Activated B cell treated with CpG ODN at 0.5 μM for 24 hours (primary cell): ENCODE data around the gene TFCP2L1. TPM values are rescaled to one million over a fixed set of nuclear protein-coding genes. Genes with fewer than 3 reads are reported as not detected.

Experiments used
- ATAC-seq: fragments of 200-7000 bp; cut with Tn5 transposase; one replicate; pipeline ENCODE4 v1.10.0; 2021; ENCODE audit warnings: low read depth, mild to moderate bottlenecking, moderate library complexity
- CTCF ChIA-PET: fragments of 350-600 bp; sonication (Branson Sonifier 250); formaldehyde crosslinking; loops from one replicate; lab custom pipeline; 2021; ENCODE audit warnings: antibody characterized with exemption; lab: Charles Lee
- POLR2A ChIA-PET: fragments of 350-600 bp; sonication (Branson Sonifier 250); formaldehyde crosslinking; loops from one replicate; lab custom pipeline; 2021; ENCODE audit warnings: antibody characterized with exemption; lab: Charles Lee
- DNase-seq: peaks from one replicate; pipeline ENCODE4 v3.0.0; 2022
- H3K27ac Mint-ChIP-seq: one replicate; pipeline ENCODE4 v1.8.0; 2020; ENCODE audit warnings: mixed read lengths
- H3K27me3 Mint-ChIP-seq: one replicate; pipeline ENCODE4 v1.8.0; 2021; ENCODE audit warnings: mixed read lengths
- H3K36me3 Mint-ChIP-seq: one replicate; pipeline ENCODE4 v1.8.0; 2021; ENCODE audit warnings: low read depth, mixed read lengths
- H3K4me1 Mint-ChIP-seq: one replicate; pipeline ENCODE4 v1.8.0; 2021; ENCODE audit warnings: mixed read lengths
- H3K4me3 Mint-ChIP-seq: one replicate; pipeline ENCODE4 v1.8.0; 2020; ENCODE audit warnings: mild to moderate bottlenecking, mixed read lengths
- H3K9me3 Mint-ChIP-seq: one replicate; pipeline ENCODE4 v1.8.0; 2020; ENCODE audit warnings: mixed read lengths
- CTCF ChIP-seq: fragments of 200-600 bp; IDR thresholded peaks from one replicate; pipeline ENCODE4 v1.8.0; 2022; ENCODE audit warnings: antibody characterized with exemption, mild to moderate bottlenecking
- intact Hi-C: fragments of 100-400 bp; cut with micrococcal nuclease; formaldehyde crosslinking; loops from one replicate; pipeline ENCODE4 v1.15.1; 2024
- total RNA-seq: library from RNA; stranded (reverse); gene quantifications from 2 replicates; pipeline ENCODE4 v1.2.3, GENCODE V29; 2022

TFCP2L1 gene
- total RNA-seq, 1 donor from 2014 or later, result 0.13 TPM

GRCh38 chr2:121173112-121173511 lies 111.9 kb downstream of the TFCP2L1 start:
- H3K9me3 Mint-ChIP-seq, result peaks cover 5% of the 10 kb centered on the region
- no peak overlapping the region for H3K27ac Mint-ChIP-seq
- no peaks in the 10 kb centered on the region for H3K36me3 Mint-ChIP-seq
- ChIA-PET CTCF (no interaction called here), POLR2A (no interaction called here)
- intact Hi-C loops, result no loop called here
- TF ChIP-seq CTCF, result no peak
- no peak overlapping the region for H3K4me3 Mint-ChIP-seq
- ATAC-seq, result no peak
- peaks cover 12% of the 10 kb centered on the region for H3K27me3 Mint-ChIP-seq
- no peak for DNase-seq
- H3K4me1 Mint-ChIP-seq, result no peaks in the 10 kb centered on the region

DNA sequence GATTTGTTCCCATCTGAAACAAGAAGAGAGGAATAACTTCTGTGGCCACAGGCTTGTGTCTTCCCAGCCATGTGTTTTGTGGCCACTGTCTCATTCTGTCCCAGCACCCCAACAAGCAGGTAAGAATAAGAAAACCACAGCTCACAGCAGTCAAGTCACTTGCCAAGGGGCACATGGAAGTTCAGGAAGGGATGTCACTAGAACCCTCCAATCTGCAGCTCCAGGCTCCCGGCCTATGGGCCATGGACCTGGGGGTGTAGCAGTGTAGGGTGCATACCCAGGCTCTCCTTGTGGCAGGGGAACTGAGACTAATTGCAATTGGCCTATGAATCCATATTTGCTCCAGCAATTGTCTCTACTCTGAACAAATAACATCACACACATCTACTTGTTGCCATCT lies 112.5 kb downstream of the TFCP2L1 start:
- ATAC-seq, result no peak
- DNase-seq, result no peak
- ChIA-PET CTCF (no interaction called here), POLR2A (no interaction called here)
- no peak overlapping the region for H3K27ac Mint-ChIP-seq
- peaks cover 12% of the 10 kb centered on the region for H3K27me3 Mint-ChIP-seq
- no peaks in the 10 kb centered on the region for H3K36me3 Mint-ChIP-seq
- no peak for TF ChIP-seq CTCF
- intact Hi-C loops, result no loop called here
- H3K4me3 Mint-ChIP-seq, result no peak overlapping the region
- H3K9me3 Mint-ChIP-seq, result peaks cover 5% of the 10 kb centered on the region
- no peaks in the 10 kb centered on the region for H3K4me1 Mint-ChIP-seq

DNA sequence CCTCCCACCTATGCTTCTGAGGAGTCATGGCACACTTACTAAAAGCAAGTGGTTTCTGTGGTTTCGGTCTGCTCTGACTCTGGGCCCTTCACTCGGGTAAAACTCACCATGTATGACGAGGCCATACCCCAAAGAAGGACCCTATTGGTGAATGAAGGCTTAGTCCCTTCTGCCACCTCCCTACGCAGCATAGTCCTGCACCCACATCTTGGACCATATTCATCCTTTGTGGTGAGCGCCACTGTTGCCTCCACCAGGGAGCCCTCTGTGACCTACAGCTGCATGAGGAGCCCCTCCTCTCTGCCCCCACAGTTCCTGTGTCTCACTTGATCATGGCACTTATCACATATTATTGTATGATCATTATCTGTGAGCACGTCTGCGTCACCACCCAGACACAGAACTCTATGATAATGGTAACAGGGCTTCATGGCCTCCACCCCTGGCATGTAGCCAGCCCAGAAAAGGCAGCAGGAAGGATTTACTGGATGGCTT lies 113.3 kb downstream of the TFCP2L1 start:
- Mint-ChIP-seq H3K4me1 (no peaks in the 10 kb centered on the region), H3K27ac (no peak overlapping the region), H3K36me3 (no peaks in the 10 kb centered on the region), H3K4me3 (no peak overlapping the region), H3K9me3 (peaks cover 5% of the 10 kb centered on the region), H3K27me3 (peaks cover 9% of the 10 kb centered on the region)
- DNase-seq (no peak), ATAC-seq (no peak)
- ChIA-PET CTCF (no interaction called here), POLR2A (no interaction called here)
- no peak for TF ChIP-seq CTCF
- intact Hi-C loops, result no loop called here

DNA sequence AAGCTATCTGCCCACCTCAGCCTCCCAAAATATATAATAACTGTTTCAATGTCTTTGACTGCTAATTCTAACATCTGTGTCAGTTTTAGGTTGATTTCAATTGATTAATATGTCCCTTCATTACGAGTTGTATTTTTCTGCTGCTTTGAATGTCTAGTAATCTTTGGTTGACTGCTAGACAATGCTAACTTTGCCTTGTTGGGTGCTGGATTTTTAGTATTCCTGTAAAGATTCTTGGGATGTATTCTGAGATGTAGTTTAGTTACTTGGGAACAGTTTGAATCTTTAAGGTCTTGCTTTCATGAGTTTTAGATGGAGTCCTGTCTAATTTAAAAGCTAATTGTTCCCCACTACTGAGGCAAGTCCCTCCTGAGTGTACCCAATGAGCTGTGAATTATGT lies 114.4 kb downstream of the TFCP2L1 start:
- peaks cover 5% of the 10 kb centered on the region for H3K27me3 Mint-ChIP-seq
- no peaks in the 10 kb centered on the region for H3K36me3 Mint-ChIP-seq
- H3K4me1 Mint-ChIP-seq, result no peaks in the 10 kb centered on the region
- no peak for DNase-seq
- no peak for TF ChIP-seq CTCF
- POLR2A ChIA-PET, result no interaction called here
- no peak overlapping the region for H3K27ac Mint-ChIP-seq
- no peak for ATAC-seq
- H3K9me3 Mint-ChIP-seq, result peaks cover 5% of the 10 kb centered on the region
- intact Hi-C loops, result no loop called here
- H3K4me3 Mint-ChIP-seq, result no peak overlapping the region
- CTCF ChIA-PET, result no interaction called here

DNA sequence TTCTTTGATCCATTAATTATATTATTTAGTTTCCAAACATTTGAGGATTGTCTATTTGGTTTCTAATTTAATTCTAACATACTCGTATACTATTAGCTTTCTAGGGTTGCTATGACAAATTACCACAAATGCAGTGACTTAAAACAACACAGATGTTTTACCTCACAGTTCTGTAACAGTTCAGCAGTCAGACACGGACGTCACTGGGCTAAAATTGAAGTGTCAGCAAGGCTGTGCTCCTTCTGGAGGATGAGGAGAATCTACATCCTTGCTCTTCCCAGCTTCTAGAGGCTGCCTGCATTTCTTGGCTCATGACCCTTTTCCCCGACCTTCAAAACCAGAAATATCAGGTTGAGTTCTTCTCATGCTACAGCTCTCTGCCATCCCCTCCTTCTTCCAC lies 117.6 kb downstream of the TFCP2L1 start:
- ATAC-seq (no peak), DNase-seq (no peak)
- POLR2A ChIA-PET, result no interaction called here
- CTCF ChIA-PET, result no interaction called here
- Mint-ChIP-seq H3K4me1 (no peaks in the 10 kb centered on the region), H3K27ac (no peak overlapping the region), H3K36me3 (no peaks in the 10 kb centered on the region), H3K4me3 (no peak overlapping the region), H3K27me3 (peaks cover 2% of the 10 kb centered on the region), H3K9me3 (peaks cover 10% of the 10 kb centered on the region)
- TF ChIP-seq CTCF, result no peak
- intact Hi-C loops, result no loop called here

Other genes with a start within 250 kb of the TFCP2L1 start
- gene RNU4ATAC, start 245.7 kb upstream of the TFCP2L1 start, total RNA-seq, result not detected in 2 replicates